Measurements from ENCODE around the gene SLC35F2. TPM values are rescaled to one million over a fixed set of nuclear protein-coding genes. Genes with fewer than 3 reads are reported as not detected.

Gene SLC35F2
- total RNA-seq, 1 donor from 2014 or later, result 3.8 TPM

- Mint-ChIP-seq H3K9me3 (ENCODE audit: unreplicated experiment) (no peaks in the 10 kb centered on the region), H3K27me3 (ENCODE audit: unreplicated experiment) (no peaks in the 10 kb centered on the region), H3K4me3 (ENCODE audit: unreplicated experiment) (no peak overlapping the region), H3K36me3 (ENCODE audit: unreplicated experiment) (no peaks in the 10 kb centered on the region), H3K27ac (ENCODE audit: unreplicated experiment) (no peak overlapping the region), H3K4me1 (ENCODE audit: unreplicated experiment) (peaks cover 5% of the 10 kb centered on the region)
- no peak for DNase-seq (ENCODE audit: extremely low spot score, unreplicated experiment)
- TF ChIP-seq CTCF (IDR thresholded peaks at IDR 0.05), result no peak
Observed at GRCh38 chr11:107787733-107788132, 70.9 kb downstream of the SLC35F2 start.

- H3K9me3 Mint-ChIP-seq (ENCODE audit: unreplicated experiment), result no peaks in the 10 kb centered on the region
- no peak for DNase-seq (ENCODE audit: extremely low spot score, unreplicated experiment)
- H3K36me3 Mint-ChIP-seq (ENCODE audit: unreplicated experiment), result no peaks in the 10 kb centered on the region
- H3K27me3 Mint-ChIP-seq (ENCODE audit: unreplicated experiment), result no peaks in the 10 kb centered on the region
- H3K27ac Mint-ChIP-seq (ENCODE audit: unreplicated experiment), result no peak overlapping the region
- no peak overlapping the region for H3K4me3 Mint-ChIP-seq (ENCODE audit: unreplicated experiment)
- no peak for TF ChIP-seq CTCF (IDR thresholded peaks at IDR 0.05)
- no peaks in the 10 kb centered on the region for H3K4me1 Mint-ChIP-seq (ENCODE audit: unreplicated experiment)
Observed at GRCh38 chr11:107785401-107785800, 73.2 kb downstream of the SLC35F2 start.

- H3K36me3 Mint-ChIP-seq (ENCODE audit: unreplicated experiment), result no peaks in the 10 kb centered on the region
- no peak for TF ChIP-seq CTCF (IDR thresholded peaks at IDR 0.05)
- H3K9me3 Mint-ChIP-seq (ENCODE audit: unreplicated experiment), result no peaks in the 10 kb centered on the region
- H3K27ac Mint-ChIP-seq (ENCODE audit: unreplicated experiment), result no peak overlapping the region
- DNase-seq (ENCODE audit: extremely low spot score, unreplicated experiment), result no peak
- H3K27me3 Mint-ChIP-seq (ENCODE audit: unreplicated experiment), result peaks cover 17% of the 10 kb centered on the region
- H3K4me1 Mint-ChIP-seq (ENCODE audit: unreplicated experiment), result no peaks in the 10 kb centered on the region
- no peak overlapping the region for H3K4me3 Mint-ChIP-seq (ENCODE audit: unreplicated experiment)
Observed at GRCh38 chr11:107783121-107783520, 75.5 kb downstream of the SLC35F2 start.

- no peaks in the 10 kb centered on the region for H3K4me1 Mint-ChIP-seq (ENCODE audit: unreplicated experiment)
- no peaks in the 10 kb centered on the region for H3K36me3 Mint-ChIP-seq (ENCODE audit: unreplicated experiment)
- no peak for DNase-seq (ENCODE audit: extremely low spot score, unreplicated experiment)
- H3K4me3 Mint-ChIP-seq (ENCODE audit: unreplicated experiment), result no peak overlapping the region
- no peaks in the 10 kb centered on the region for H3K9me3 Mint-ChIP-seq (ENCODE audit: unreplicated experiment)
- no peak for TF ChIP-seq CTCF (IDR thresholded peaks at IDR 0.05)
- H3K27me3 Mint-ChIP-seq (ENCODE audit: unreplicated experiment), result peaks cover 28% of the 10 kb centered on the region
- no peak overlapping the region for H3K27ac Mint-ChIP-seq (ENCODE audit: unreplicated experiment)
Observed at GRCh38 chr11:107780775-107781174, 77.8 kb downstream of the SLC35F2 start.

- TF ChIP-seq CTCF (IDR thresholded peaks at IDR 0.05), result no peak
- Mint-ChIP-seq H3K4me1 (ENCODE audit: unreplicated experiment) (no peaks in the 10 kb centered on the region), H3K27me3 (ENCODE audit: unreplicated experiment) (peaks cover 28% of the 10 kb centered on the region), H3K36me3 (ENCODE audit: unreplicated experiment) (no peaks in the 10 kb centered on the region), H3K9me3 (ENCODE audit: unreplicated experiment) (no peaks in the 10 kb centered on the region), H3K27ac (ENCODE audit: unreplicated experiment) (no peak overlapping the region), H3K4me3 (ENCODE audit: unreplicated experiment) (no peak overlapping the region)
- DNase-seq (ENCODE audit: extremely low spot score, unreplicated experiment), result no peak
Observed at GRCh38 chr11:107780136-107780535, 78.5 kb downstream of the SLC35F2 start.
